Testis (tissue), 2 donors: ENCODE data around the gene ERC1.

Source experiments
- CTCF ChIP-seq, 3 experiments: fragments of 450-650 bp in 2 of 3; fragments of 200-600 bp in 1 of 3; sonication (generic) in 1 of 3; IDR thresholded peaks; one replicate each; pipeline ENCODE4 v1.5.1; 2016 to 2019; ENCODE audit warnings: antibody characterized with exemption in 3 of 3, mild to moderate bottlenecking in 2 of 3, moderate library complexity in 1 of 3
- POLR2A ChIP-seq: fragments of 450-650 bp; IDR thresholded peaks from one replicate; pipeline ENCODE4 v1.6.1; 2017; ENCODE audit warnings: antibody characterized with exemption, mild to moderate bottlenecking, moderate library complexity

DNA sequence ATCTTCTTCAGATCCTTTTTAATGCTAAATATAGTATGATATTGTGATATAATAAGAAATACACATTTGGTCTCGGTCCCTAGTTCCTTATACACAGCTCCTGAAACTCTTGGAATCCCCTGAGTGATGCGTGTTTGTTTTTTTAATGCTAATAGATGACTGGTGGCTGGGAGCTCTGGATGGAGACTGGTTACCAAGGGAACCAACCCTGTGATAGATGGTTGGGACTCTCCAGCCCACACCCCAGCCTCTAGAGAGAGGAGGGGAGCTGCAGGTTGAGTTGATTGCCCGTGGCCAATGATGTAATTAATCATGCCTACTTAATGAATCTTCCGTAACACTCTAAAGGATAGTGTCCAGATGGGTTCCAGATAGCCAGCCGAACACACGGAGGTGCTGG is 462.8 kb downstream of the ERC1 start:
- TF ChIP-seq CTCF (IDR thresholded peaks at IDR 0.05) (no peak), POLR2A (no peak)
